HCT116 (cell line): ENCODE data around the gene VAMP2. TPM values are rescaled to one million over a fixed set of nuclear protein-coding genes. Genes with fewer than 3 reads are reported as not detected.
A peak's percentile ranks its signal among the peaks of the same experiment; 100 is the strongest.

Experiments
- ATAC-seq: fragments of 200-7000 bp; cut with Tn5 transposase; 2 replicates; pipeline ENCODE4 v1.9.1; 2020; ENCODE audit warnings: mild to moderate bottlenecking, moderate library complexity
- BruUV-seq: library from RNA; stranded (reverse); fragments of 400-500 nt; replicated peaks from 2 replicates; lab custom pipeline; 2021; lab: Mats Ljungman, UMichigan
- CTCF ChIA-PET: fragments of 300-600 bp; sonication (Branson Sonifier 250); formaldehyde crosslinking; loops from one replicate; lab custom pipeline; 2021; ENCODE audit warnings: antibody characterized with exemption; lab: Charles Lee
- POLR2A ChIA-PET: fragments of 300-600, 350-600 bp; sonication (Branson Sonifier 250); formaldehyde crosslinking; loops from one replicate; lab custom pipeline; 2021; ENCODE audit warnings: antibody characterized with exemption; lab: Charles Lee
- RAD21 ChIA-PET, 2 experiments: fragments of 300-600 bp; sonication (Branson Sonifier 250); formaldehyde crosslinking; loops; one replicate each; lab custom pipeline; 2023; ENCODE audit warnings: low total read pairs in 2 of 2; ENCODE audit not compliant: uncharacterized antibody in 2 of 2, unreplicated experiment in 2 of 2, low non-redundant PET in 1 of 2; lab: Charles Lee
- DNase-seq: peaks from one replicate; pipeline ENCODE4 v3.0.0-alpha.2; 2010; ENCODE audit warnings: low read depth, low spot score
- H2AFZ ChIP-seq: fragments of 200-600 bp; shearing (Covaris generic), sonication (generic); 2 replicates; pipeline ENCODE4 v1.6.1; 2017; ENCODE audit warnings: low read depth, mixed run types, mixed read lengths, antibody characterized with exemption, low read length; ENCODE audit not compliant: poor library complexity, severe bottlenecking
- H3K27ac ChIP-seq: 2 replicates; pipeline ENCODE4 v1.5.1; 2012; ENCODE audit warnings: low read depth, low read length
- H3K27me3 ChIP-seq: fragments of 200-600 bp; sonication (generic); 2 replicates; pipeline ENCODE4 v1.6.1; 2016; ENCODE audit warnings: mixed run types, low read length, mixed read lengths; ENCODE audit not compliant: insufficient read depth
- H3K36me3 ChIP-seq, 2 experiments: fragments of 200-500 bp in 1 of 2; fragments of 200-600 bp in 1 of 2; sonication (Bioruptor generic) in 1 of 2; sonication (generic) in 1 of 2; 2 replicates each; pipeline versions ENCODE4 v1.5.1 to v1.6.1; 2014 to 2016; ENCODE audit warnings: low read length in 2 of 2, inconsistent platforms in 1 of 2, mixed read lengths in 1 of 2, mixed run types in 1 of 2; ENCODE audit not compliant: insufficient read depth in 2 of 2, control insufficient read depth in 1 of 2
- H3K4me1 ChIP-seq, 2 experiments: fragments of 200-600 bp in 1 of 2; sonication (generic) in 1 of 2; 2 replicates each; pipeline versions ENCODE4 v1.5.1 to v1.6.1; 2012 to 2017; ENCODE audit warnings: low read length in 2 of 2, inconsistent platforms in 1 of 2, mild to moderate bottlenecking in 1 of 2, mixed read lengths in 1 of 2, mixed run types in 1 of 2, moderate library complexity in 1 of 2; ENCODE audit not compliant: insufficient read depth in 2 of 2, control insufficient read depth in 1 of 2
- H3K4me2 ChIP-seq: fragments of 200-600 bp; sonication (generic); 2 replicates; pipeline ENCODE4 v1.6.1; 2017; ENCODE audit warnings: mixed run types, low read length, mixed read lengths
- H3K4me3 ChIP-seq, 2 experiments: fragments of 200-600 bp in 1 of 2; sonication (generic) in 1 of 2; replicated peaks in 1 of 2; 2 replicates each; pipeline ENCODE4 v1.5.1; 2011 to 2016; ENCODE audit warnings: low read length in 2 of 2, control low read depth in 1 of 2, low read depth in 1 of 2, mild to moderate bottlenecking in 1 of 2, mixed read lengths in 1 of 2, mixed run types in 1 of 2
- H3K79me2 ChIP-seq: fragments of 200-600 bp; sonication (generic); 2 replicates; pipeline ENCODE4 v1.6.1; 2017; ENCODE audit warnings: mild to moderate bottlenecking, mixed run types, low read length, moderate library complexity, mixed read lengths; ENCODE audit not compliant: insufficient read depth
- H3K9ac ChIP-seq: fragments of 200-600 bp; sonication (generic); 2 replicates; pipeline ENCODE4 v1.6.1; 2016; ENCODE audit warnings: low read length, mixed read lengths
- H3K9me2 ChIP-seq: fragments of 200-600 bp; sonication (generic), shearing (Covaris generic); 2 replicates; pipeline ENCODE4 v1.6.1; 2017; ENCODE audit warnings: mixed run types, mild to moderate bottlenecking, moderate library complexity; ENCODE audit not compliant: insufficient read depth
- H3K9me3 ChIP-seq, 2 experiments: fragments of 200-500 bp in 1 of 2; fragments of 200-600 bp in 1 of 2; sonication (Bioruptor generic) in 1 of 2; sonication (generic) in 1 of 2; 2 replicates each; pipeline ENCODE4 v1.6.1; 2014 to 2017; ENCODE audit warnings: low read length in 2 of 2, mixed read lengths in 2 of 2, inconsistent platforms in 1 of 2, low read depth in 1 of 2, mild to moderate bottlenecking in 1 of 2, mixed run types in 1 of 2, moderate library complexity in 1 of 2; ENCODE audit not compliant: control insufficient read depth in 1 of 2, insufficient read depth in 1 of 2
- H4K20me1 ChIP-seq: fragments of 200-600 bp; sonication (generic), shearing (Covaris generic); 2 replicates; pipeline ENCODE4 v1.6.1; 2017; ENCODE audit warnings: mixed run types, mild to moderate bottlenecking, moderate library complexity; ENCODE audit not compliant: insufficient read depth
- CBX3 ChIP-seq: IDR thresholded peaks from 2 replicates; pipeline ENCODE4 v1.6.1; 2012; ENCODE audit warnings: low read depth
- CEBPB ChIP-seq: IDR thresholded peaks from 2 replicates; pipeline ENCODE4 v1.6.1; 2012; ENCODE audit warnings: low read depth
- EGR1 ChIP-seq: IDR thresholded peaks from 2 replicates; pipeline ENCODE4 v1.6.1; 2012; ENCODE audit warnings: low read depth
- ELF1 ChIP-seq: IDR thresholded peaks from 2 replicates; pipeline ENCODE4 v1.6.1; 2012; ENCODE audit warnings: low read depth, borderline replicate concordance
- EZH2 ChIP-seq: fragments of 200-600 bp; sonication (generic); IDR thresholded peaks from 2 replicates; pipeline ENCODE4 v1.6.1; 2017; ENCODE audit warnings: antibody characterized with exemption, mixed run types
- FOSL1 ChIP-seq: IDR thresholded peaks from 2 replicates; pipeline ENCODE4 v1.6.1; 2012; ENCODE audit warnings: low read depth
- POLR2A ChIP-seq: IDR thresholded peaks from 2 replicates; pipeline ENCODE4 v1.7.0; 2011; ENCODE audit warnings: borderline replicate concordance; ENCODE audit not compliant: insufficient read depth, insufficient read length; ENCODE audit errors: extremely low read depth
- RAD21 ChIP-seq: IDR thresholded peaks from 2 replicates; pipeline ENCODE4 v1.6.1; 2012; ENCODE audit warnings: low read depth, mild to moderate bottlenecking
- SIN3A ChIP-seq: IDR thresholded peaks from 2 replicates; pipeline ENCODE4 v1.6.1; 2012; ENCODE audit warnings: low read depth
- SRF ChIP-seq: IDR thresholded peaks from 2 replicates; pipeline ENCODE4 v1.6.1; 2012; ENCODE audit warnings: low read depth
- TCF7L2 ChIP-seq: IDR thresholded peaks from 2 replicates; pipeline ENCODE4 v1.7.0; 2011; ENCODE audit warnings: borderline replicate concordance, inconsistent platforms; ENCODE audit not compliant: insufficient read depth, insufficient read length; ENCODE audit errors: extremely low read depth
- YY1 ChIP-seq: IDR thresholded peaks from 2 replicates; pipeline ENCODE4 v1.6.1; 2011; ENCODE audit warnings: low read length, low read depth, moderate library complexity, mild to moderate bottlenecking; ENCODE audit not compliant: insufficient replicate concordance; ENCODE audit errors: extremely low read depth
- ZFX ChIP-seq: fragments of 450-650 bp; IDR thresholded peaks from 2 replicates; pipeline ENCODE4 v1.6.1; 2017
- ZNF274 ChIP-seq: fragments of 200-500 bp; sonication (Bioruptor generic); IDR thresholded peaks from 2 replicates; pipeline ENCODE4 v1.6.1; 2014; ENCODE audit warnings: mild to moderate bottlenecking, low read depth, low read length, inconsistent platforms
- intact Hi-C: fragments of 100-400 bp; cut with micrococcal nuclease; formaldehyde crosslinking; loops from 2 replicates; pipeline ENCODE4 v1.10.0; 2022
- total RNA-seq: library from RNA; stranded (reverse); gene quantifications from one replicate; pipeline ENCODE4 v1.2.1, GENCODE V29; 2021; ENCODE audit not compliant: unreplicated experiment
- TF ChIP-seq, protein P1 (sequence below): IDR thresholded peaks from 2 replicates; pipeline ENCODE4 v1.6.1; 2012
- TF ChIP-seq, protein P2 (sequence below): IDR thresholded peaks from 2 replicates; pipeline ENCODE4 v1.6.1; 2012; ENCODE audit warnings: low read depth
- TF ChIP-seq, protein P3 (sequence below): IDR thresholded peaks from 2 replicates; pipeline ENCODE4 v1.6.1; 2011; ENCODE audit warnings: mild to moderate bottlenecking, low read length, moderate library complexity; ENCODE audit not compliant: insufficient replicate concordance; ENCODE audit errors: extremely low read depth

Gene VAMP2
- total RNA-seq, 1 experiment from 2014 or later: 35.9 TPM

DNA sequence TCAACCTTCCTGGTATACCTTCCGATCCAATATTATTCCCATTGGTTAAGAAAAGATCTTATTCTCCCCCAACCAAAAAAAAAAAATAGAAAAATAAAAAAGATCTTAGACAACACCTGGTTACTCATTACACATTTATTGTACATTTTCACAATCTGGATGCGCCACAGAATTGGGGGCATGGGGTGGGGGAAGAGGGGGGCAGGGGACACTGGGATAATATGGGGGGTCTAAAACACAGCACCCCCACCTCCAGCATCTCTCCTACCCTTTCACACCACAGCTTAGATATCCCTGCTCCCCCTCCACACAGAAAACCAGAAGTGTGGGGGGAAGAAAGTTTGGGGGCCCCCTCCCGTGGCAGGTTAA is 3.7 kb downstream of the VAMP2 start:
- intact Hi-C loops: no loop called here
- ChIA-PET RAD21 (interaction anchor here in 1 of 2 experiments (0.7 kb wide), 1 partner anchor 275 kb away, joined by 5 read pairs; no protein-coding TSS in a partner anchor), POLR2A (interaction anchor here (9.4 kb wide), 1 partner anchor 13 kb away, joined by 95 read pairs; no protein-coding TSS in a partner anchor), CTCF (interaction anchor here (0.6 to 1.5 kb wide), 5 partner anchors 14 to 225 kb away, joined by 3 to 6 read pairs (median 3); no protein-coding TSS in a partner anchor)
- Histone ChIP-seq H3K36me3 (peaks cover 4 to 13% of the 10 kb centered on the region in 2 experiments; a peak in 3 of 4 replicates), H3K9me2 (no peaks in the 10 kb centered on the region), H3K79me2 (peaks cover 48% of the 10 kb centered on the region), H3K27me3 (no peaks in the 10 kb centered on the region), H3K4me1 (peaks cover 46 to 86% of the 10 kb centered on the region in 2 experiments), H3K9ac (peak overlapping the region; percentile 4; the same call in 1 of the 2 replicates), H2AFZ (no peak overlapping the region), H3K27ac (no peak overlapping the region), H3K4me2 (peak overlapping the region; percentile 51; the same call in 1 of the 2 replicates), H3K4me3 (no peak overlapping the region), H3K9me3 (no peaks in the 10 kb centered on the region), H4K20me1 (no peaks in the 10 kb centered on the region)
- TF ChIP-seq ZFX (no peak), ZNF274 (no peak), CBX3 (no peak), SRF (no peak), POLR2A (no peak), ELF1 (no peak), SIN3A (no peak), EZH2 (no peak), EGR1 (no peak), RAD21 (no peak), CEBPB (no peak), FOSL1 (no peak), TCF7L2 (no peak), YY1 (no peak)
- TF ChIP-seq, protein P1, sequence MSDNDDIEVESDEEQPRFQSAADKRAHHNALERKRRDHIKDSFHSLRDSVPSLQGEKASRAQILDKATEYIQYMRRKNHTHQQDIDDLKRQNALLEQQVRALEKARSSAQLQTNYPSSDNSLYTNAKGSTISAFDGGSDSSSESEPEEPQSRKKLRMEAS: no peak
- TF ChIP-seq, protein P2, sequence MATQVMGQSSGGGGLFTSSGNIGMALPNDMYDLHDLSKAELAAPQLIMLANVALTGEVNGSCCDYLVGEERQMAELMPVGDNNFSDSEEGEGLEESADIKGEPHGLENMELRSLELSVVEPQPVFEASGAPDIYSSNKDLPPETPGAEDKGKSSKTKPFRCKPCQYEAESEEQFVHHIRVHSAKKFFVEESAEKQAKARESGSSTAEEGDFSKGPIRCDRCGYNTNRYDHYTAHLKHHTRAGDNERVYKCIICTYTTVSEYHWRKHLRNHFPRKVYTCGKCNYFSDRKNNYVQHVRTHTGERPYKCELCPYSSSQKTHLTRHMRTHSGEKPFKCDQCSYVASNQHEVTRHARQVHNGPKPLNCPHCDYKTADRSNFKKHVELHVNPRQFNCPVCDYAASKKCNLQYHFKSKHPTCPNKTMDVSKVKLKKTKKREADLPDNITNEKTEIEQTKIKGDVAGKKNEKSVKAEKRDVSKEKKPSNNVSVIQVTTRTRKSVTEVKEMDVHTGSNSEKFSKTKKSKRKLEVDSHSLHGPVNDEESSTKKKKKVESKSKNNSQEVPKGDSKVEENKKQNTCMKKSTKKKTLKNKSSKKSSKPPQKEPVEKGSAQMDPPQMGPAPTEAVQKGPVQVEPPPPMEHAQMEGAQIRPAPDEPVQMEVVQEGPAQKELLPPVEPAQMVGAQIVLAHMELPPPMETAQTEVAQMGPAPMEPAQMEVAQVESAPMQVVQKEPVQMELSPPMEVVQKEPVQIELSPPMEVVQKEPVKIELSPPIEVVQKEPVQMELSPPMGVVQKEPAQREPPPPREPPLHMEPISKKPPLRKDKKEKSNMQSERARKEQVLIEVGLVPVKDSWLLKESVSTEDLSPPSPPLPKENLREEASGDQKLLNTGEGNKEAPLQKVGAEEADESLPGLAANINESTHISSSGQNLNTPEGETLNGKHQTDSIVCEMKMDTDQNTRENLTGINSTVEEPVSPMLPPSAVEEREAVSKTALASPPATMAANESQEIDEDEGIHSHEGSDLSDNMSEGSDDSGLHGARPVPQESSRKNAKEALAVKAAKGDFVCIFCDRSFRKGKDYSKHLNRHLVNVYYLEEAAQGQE: no peak
- TF ChIP-seq, protein P3, sequence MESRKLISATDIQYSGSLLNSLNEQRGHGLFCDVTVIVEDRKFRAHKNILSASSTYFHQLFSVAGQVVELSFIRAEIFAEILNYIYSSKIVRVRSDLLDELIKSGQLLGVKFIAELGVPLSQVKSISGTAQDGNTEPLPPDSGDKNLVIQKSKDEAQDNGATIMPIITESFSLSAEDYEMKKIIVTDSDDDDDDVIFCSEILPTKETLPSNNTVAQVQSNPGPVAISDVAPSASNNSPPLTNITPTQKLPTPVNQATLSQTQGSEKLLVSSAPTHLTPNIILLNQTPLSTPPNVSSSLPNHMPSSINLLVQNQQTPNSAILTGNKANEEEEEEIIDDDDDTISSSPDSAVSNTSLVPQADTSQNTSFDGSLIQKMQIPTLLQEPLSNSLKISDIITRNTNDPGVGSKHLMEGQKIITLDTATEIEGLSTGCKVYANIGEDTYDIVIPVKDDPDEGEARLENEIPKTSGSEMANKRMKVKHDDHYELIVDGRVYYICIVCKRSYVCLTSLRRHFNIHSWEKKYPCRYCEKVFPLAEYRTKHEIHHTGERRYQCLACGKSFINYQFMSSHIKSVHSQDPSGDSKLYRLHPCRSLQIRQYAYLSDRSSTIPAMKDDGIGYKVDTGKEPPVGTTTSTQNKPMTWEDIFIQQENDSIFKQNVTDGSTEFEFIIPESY: no peak
- DNase-seq (no peak), ATAC-seq (no peak)
- BruUV-seq: no TSS peak
